GM12878 (cell line): ENCODE measurements around the gene ERC1. TPM values are rescaled to one million over a fixed set of nuclear protein-coding genes. Genes with fewer than 3 reads are reported as not detected.

Source experiments
- ATAC-seq: fragments of 200-7000 bp; cut with Tn5 transposase; 3 replicates; pipeline ENCODE4 v1.9.1; 2020; ENCODE audit warnings: mild to moderate bottlenecking, moderate library complexity
- BruUV-seq: library from RNA; stranded (reverse); fragments of 400-500 nt; replicated peaks from 2 replicates; lab custom pipeline; 2021; lab: Mats Ljungman, UMichigan
- CTCF ChIA-PET: fragments of 300-600 bp; sonication (Branson Sonifier 250); formaldehyde crosslinking; extraction: SDS; loops from one replicate; lab custom pipeline; 2021; ENCODE audit warnings: inconsistent platforms; lab: Yijun Ruan, JAX
- POLR2A ChIA-PET: fragments of 350-600 bp; formaldehyde crosslinking; extraction: SDS; loops from one replicate; lab custom pipeline; 2021; ENCODE audit warnings: inconsistent platforms; lab: Charles Lee
- RAD21 ChIA-PET: fragments of 300-600 bp; sonication (Branson Sonifier 250); formaldehyde crosslinking; loops from one replicate; lab custom pipeline; 2023; ENCODE audit warnings: antibody characterized with exemption; ENCODE audit not compliant: unreplicated experiment; lab: Charles Lee
- SMC1A ChIA-PET: fragments of 300-600 bp; sonication (Branson Sonifier 250); formaldehyde crosslinking; loops from one replicate; lab custom pipeline; 2023; ENCODE audit not compliant: unreplicated experiment, uncharacterized antibody; lab: Charles Lee
- DNase-seq: peaks from one replicate; pipeline ENCODE4 v3.0.0-alpha.2; 2011; ENCODE audit warnings: low read depth, low spot score
- FAIRE-seq: peaks from 3 replicates; lab custom pipeline; 2011; peaks lifted over from hg19 to GRCh38; lab: Jason Lieb, UNC
- H2AFZ ChIP-seq: 2 replicates; pipeline ENCODE4 v1.6.0; 2011; ENCODE audit warnings: low read depth, low read length, control low read depth; ENCODE audit not compliant: control insufficient read depth
- H3K27ac ChIP-seq: 2 replicates; pipeline ENCODE4 v1.5.1; 2011; ENCODE audit warnings: control low read depth; ENCODE audit not compliant: control insufficient read depth, insufficient read depth
- H3K27me3 ChIP-seq, 2 experiments: replicated peaks in 1 of 2; 2 replicates each; pipeline versions ENCODE4 v1.6.0 to v1.6.1; 2011; ENCODE audit warnings: low read length in 1 of 2; ENCODE audit not compliant: control insufficient read depth in 2 of 2, insufficient read depth in 2 of 2
- H3K36me3 ChIP-seq, 2 experiments: 2 replicates each; pipeline ENCODE4 v1.5.1; 2011; ENCODE audit warnings: low read length in 1 of 2; ENCODE audit not compliant: control insufficient read depth in 2 of 2, insufficient read depth in 2 of 2
- H3K4me1 ChIP-seq: 2 replicates; pipeline ENCODE4 v1.6.1; 2011; ENCODE audit warnings: mild to moderate bottlenecking, low read length, moderate library complexity, mixed read lengths; ENCODE audit not compliant: control insufficient read depth, insufficient read depth
- H3K4me2 ChIP-seq: 2 replicates; pipeline ENCODE4 v1.6.0; 2011; ENCODE audit warnings: control low read depth; ENCODE audit not compliant: control insufficient read depth, insufficient read depth
- H3K4me3 ChIP-seq: fragments of 200-600 bp; sonication (generic); 2 replicates; pipeline ENCODE4 v1.5.1; 2016
- H3K79me2 ChIP-seq: 2 replicates; pipeline ENCODE4 v1.6.0; 2011; ENCODE audit warnings: low read length; ENCODE audit not compliant: control insufficient read depth, insufficient read depth
- H3K9ac ChIP-seq: 2 replicates; pipeline ENCODE4 v1.8.0; 2011; ENCODE audit warnings: low read length, control low read depth, mixed read lengths; ENCODE audit not compliant: control insufficient read depth, insufficient read depth
- H3K9me3 ChIP-seq: replicated peaks from 3 replicates; pipeline ENCODE4 v1.5.1; 2011; ENCODE audit warnings: mild to moderate bottlenecking, low read length; ENCODE audit not compliant: control insufficient read depth, insufficient read depth
- H4K20me1 ChIP-seq: 2 replicates; pipeline ENCODE4 v1.6.0; 2011; ENCODE audit not compliant: control insufficient read depth, insufficient read depth
- ASH2L ChIP-seq: fragments of 300-600, 200-600 bp; sonication (generic); IDR thresholded peaks from 2 replicates; pipeline ENCODE4 v1.6.1; 2017; ENCODE audit warnings: low read depth, mild to moderate bottlenecking, borderline replicate concordance
- ATF3 ChIP-seq: IDR thresholded peaks from 2 replicates; pipeline ENCODE4 v1.6.1; 2011; ENCODE audit warnings: low read depth, mild to moderate bottlenecking, low read length, moderate library complexity, borderline replicate concordance; ENCODE audit errors: extremely low read depth
- ATF7 ChIP-seq: fragments of 450-650 bp; IDR thresholded peaks from 2 replicates; pipeline ENCODE4 v1.6.1; 2016; ENCODE audit warnings: low read depth, mild to moderate bottlenecking
- DPF2 ChIP-seq: fragments of 450-650 bp; IDR thresholded peaks from 2 replicates; pipeline ENCODE4 v1.6.1; 2017; ENCODE audit warnings: mild to moderate bottlenecking
- ESRRA ChIP-seq: IDR thresholded peaks from 2 replicates; pipeline ENCODE4 v1.6.1; 2012; ENCODE audit warnings: mild to moderate bottlenecking, low read length, improper control_type of control experiment
- HDAC2 ChIP-seq: fragments of 200-600 bp; sonication (generic); IDR thresholded peaks from 2 replicates; pipeline ENCODE4 v1.6.1; 2017
- HDAC6 ChIP-seq: fragments of 200-600 bp; sonication (generic); IDR thresholded peaks from one replicate; pipeline ENCODE4 v1.8.0; 2017; ENCODE audit warnings: antibody characterized with exemption; ENCODE audit not compliant: unreplicated experiment
- HSF1 ChIP-seq: fragments of 150-350 bp; IDR thresholded peaks from 2 replicates; pipeline ENCODE4 v1.6.1; 2014; ENCODE audit warnings: mild to moderate bottlenecking, low read depth, low read length
- JUNB ChIP-seq: IDR thresholded peaks from 2 replicates; pipeline ENCODE4 v1.6.1; 2016; ENCODE audit warnings: antibody characterized with exemption, mild to moderate bottlenecking
- KLF5 ChIP-seq: fragments of 450-650 bp; IDR thresholded peaks from 2 replicates; pipeline ENCODE4 v1.6.1; 2014; ENCODE audit warnings: mild to moderate bottlenecking; ENCODE audit not compliant: partially characterized antibody
- NFYB ChIP-seq: IDR thresholded peaks from 2 replicates; pipeline ENCODE4 v1.6.1; 2011; ENCODE audit warnings: low read depth, mild to moderate bottlenecking, low read length, improper control_type of control experiment, moderate library complexity; ENCODE audit not compliant: insufficient read depth
- RAD51 ChIP-seq: fragments of 450-650 bp; IDR thresholded peaks from 2 replicates; pipeline ENCODE4 v1.6.1; 2016; ENCODE audit warnings: moderate library complexity, mild to moderate bottlenecking, inconsistent platforms
- SIN3A ChIP-seq: IDR thresholded peaks from 2 replicates; pipeline ENCODE4 v1.6.1; 2012; ENCODE audit warnings: low read depth, low read length, improper control_type of control experiment
- STAT1 ChIP-seq: fragments of 450-650 bp; conservative IDR thresholded peaks from 2 replicates; pipeline ENCODE4 v1.6.1; 2014; ENCODE audit warnings: antibody characterized with exemption, mild to moderate bottlenecking
- STAT3 ChIP-seq: IDR thresholded peaks from 2 replicates; pipeline ENCODE4 v1.6.1; 2011; ENCODE audit warnings: low read depth, low read length, improper control_type of control experiment
- TARDBP ChIP-seq: IDR thresholded peaks from 2 replicates; pipeline ENCODE4 v1.6.1; 2016; ENCODE audit warnings: borderline replicate concordance
- TCF3 ChIP-seq: IDR thresholded peaks from 2 replicates; pipeline ENCODE4 v1.6.1; 2012; ENCODE audit warnings: low read depth, mild to moderate bottlenecking, low read length, borderline replicate concordance; ENCODE audit not compliant: insufficient read depth
- YY1 ChIP-seq: IDR thresholded peaks from 2 replicates; pipeline ENCODE4 v1.6.1; 2011; ENCODE audit warnings: low read depth, mild to moderate bottlenecking, low read length
- ZNF217 ChIP-seq: fragments of 450-650 bp; IDR thresholded peaks from 2 replicates; pipeline ENCODE4 v1.6.1; 2017; ENCODE audit warnings: antibody characterized with exemption, mild to moderate bottlenecking
- ZNF274 ChIP-seq: IDR thresholded peaks from one replicate; pipeline ENCODE4 v1.8.0; 2011; ENCODE audit not compliant: insufficient read length, insufficient read depth
- WGBS: methylation state at CpG from one replicate; pipeline ENCODE4 v1.1.6; 2016; ENCODE audit warnings: low lambda C conversion rate; ENCODE audit not compliant: insufficient replicate concordance, insufficient coverage; ENCODE audit errors: missing lambda C conversion rate; 5-methylcytosine and 5-hydroxymethylcytosine counted together
- in situ Hi-C: fragments of 300-500 bp; cut with MboI; formaldehyde crosslinking; loops from 9 replicates; pipeline ENCODE4 v1.14.3; 2018; ENCODE audit warnings: mixed read lengths
- intact Hi-C: fragments of 100-400 bp; cut with micrococcal nuclease; formaldehyde crosslinking; loops from one replicate; pipeline ENCODE4 v1.14.2; 2022; ENCODE audit not compliant: unreplicated experiment
- polyA plus RNA-seq, 11 experiments: library from polyadenylated mRNA; depleted of rRNA in 4 of 11; unstranded in 6 of 11; stranded (reverse) in 5 of 11; fragments of >200 nt; fragmentation: Nextera tagmentation in 4 of 11; fragmentation: Illumina TruSeq in 1 of 11; extraction: Ambion mirVana in 4 of 11; extraction: Trizol in 1 of 11; gene quantifications; 1 replicate in 1 of 11; 2 replicates in 10 of 11; pipeline versions ENCODE4 v1.2.1 to v1.2.3, GENCODE V29; 2011 to 2016; ENCODE audit warnings: inconsistent platforms in 2 of 11, missing spikeins in 2 of 11, low read depth in 1 of 11
- total RNA-seq, 4 experiments: library from RNA; depleted of rRNA in 3 of 4; stranded (reverse); fragments of >200 nt in 3 of 4; fragmentation: Illumina TruSeq in 1 of 4; extraction: Trizol in 1 of 4; gene quantifications; 2 replicates each; pipeline versions ENCODE4 v1.2.1 to v1.2.3, GENCODE V29; 2013 to 2021

The ERC1 gene
- total and polyA plus RNA-seq, 10 of the 15 experiments (the other 5 are each of a cell fraction or from before 2014, with no cell fraction given) = 0.75 to 8.0 (median 5.0) TPM

GRCh38 chr12:1319212-1319611 is 328.2 kb downstream of the ERC1 start:
- no peaks in the 10 kb centered on the region for H3K27me3 ChIP-seq
- no peaks in the 10 kb centered on the region for H3K36me3 ChIP-seq
- no peaks in the 10 kb centered on the region for H3K79me2 ChIP-seq
- no peaks in the 10 kb centered on the region for H4K20me1 ChIP-seq
- no peak overlapping the region for H3K4me2 ChIP-seq
- in situ Hi-C loops (no loop called here), intact Hi-C loops (no loop called here)
- no peak overlapping the region for H3K27ac ChIP-seq
- no peak for FAIRE-seq
- ChIA-PET SMC1A (interaction anchor here (1.5 kb wide), 1 partner anchor 10 kb away, joined by 3 read pairs; no protein-coding TSS in a partner anchor), POLR2A (no interaction called here), CTCF (interaction anchor here (1.6 to 3.1 kb wide), 2 partner anchors 10 to 201 kb away, joined by 6 to 11 read pairs; no protein-coding TSS in a partner anchor), RAD21 (no interaction called here)
- no TSS peak for BruUV-seq
- H3K4me1 ChIP-seq = no peaks in the 10 kb centered on the region
- no peak overlapping the region for H3K9ac ChIP-seq
- DNase-seq = no peak
- no peak for ATAC-seq
- no peak overlapping the region for H2AFZ ChIP-seq
- H3K4me3 ChIP-seq = no peak overlapping the region
- no peaks in the 10 kb centered on the region for H3K9me3 ChIP-seq
- TF ChIP-seq HDAC6 (no peak), JUNB (peak; percentile 20; the same call in 1 of the 2 replicates), STAT1 (no peak), RAD51 (peak; percentile 53), YY1 (no peak)
- WGBS = 6% methylated on average over 2 of the region's 2 CpGs

GRCh38 chr12:1320021-1320420 is 329.0 kb downstream of the ERC1 start:
- H3K9ac ChIP-seq = no peak overlapping the region
- intact Hi-C loops (no loop called here), in situ Hi-C loops (no loop called here)
- H4K20me1 ChIP-seq = no peaks in the 10 kb centered on the region
- SMC1A ChIA-PET = interaction anchor here (1.5 kb wide), 1 partner anchor 9 kb away, joined by 3 read pairs; no protein-coding TSS in a partner anchor
- ATAC-seq (no peak), FAIRE-seq (no peak), DNase-seq (no peak)
- no peak overlapping the region for H3K4me2 ChIP-seq
- POLR2A ChIA-PET = no interaction called here
- 43% methylated on average over 1 of the region's 1 CpG for WGBS
- H3K79me2 ChIP-seq = no peaks in the 10 kb centered on the region
- H3K27me3 ChIP-seq = no peaks in the 10 kb centered on the region
- H3K9me3 ChIP-seq = no peaks in the 10 kb centered on the region
- BruUV-seq = no TSS peak
- no peak overlapping the region for H2AFZ ChIP-seq
- no peaks in the 10 kb centered on the region for H3K36me3 ChIP-seq
- RAD21 ChIA-PET = no interaction called here
- no peak overlapping the region for H3K4me3 ChIP-seq
- CTCF ChIA-PET = interaction anchor here (3.1 kb wide), 1 partner anchor 202 kb away, joined by 11 read pairs; no protein-coding TSS in a partner anchor
- H3K27ac ChIP-seq = no peak overlapping the region
- peaks cover 2% of the 10 kb centered on the region; the same call in 1 of the 2 replicates for H3K4me1 ChIP-seq
- TF ChIP-seq ATF3 (no peak), STAT3 (no peak), ESRRA (no peak), KLF5 (no peak), HSF1 (no peak), RAD51 (no peak), HDAC2 (no peak), TARDBP (no peak), ASH2L (no peak), ATF7 (no peak), DPF2 (no peak), SIN3A (no peak), TCF3 (no peak), ZNF274 (no peak), NFYB (no peak), ZNF217 (no peak)
